NCI-H69 (cell line): Measurements from ENCODE around the gene CNTNAP4.

ENCODE experiments used
- DNase-seq: peaks from one replicate; lab custom pipeline; 2025; lab: John Stamatoyannopoulos, UW

CNTNAP4 gene

GRCh38 chr16:76490036-76490639 is 212.9 kb downstream of the CNTNAP4 start:
- no peak for DNase-seq

GRCh38 chr16:76500006-76500405 is 222.8 kb downstream of the CNTNAP4 start:
- no peak for DNase-seq

- no peak for DNase-seq
These were observed 224.9 kb downstream of the CNTNAP4 start for GRCh38 chr16:76502063-76502462.

- DNase-seq: no peak
These were observed 225.4 kb downstream of the CNTNAP4 start for GRCh38 chr16:76502555-76502954.

- DNase-seq: no peak
These were observed 225.9 kb downstream of the CNTNAP4 start for GRCh38 chr16:76503091-76503490.

- no peak for DNase-seq
These were observed 234.0 kb downstream of the CNTNAP4 start for GRCh38 chr16:76511203-76511602.

GRCh38 chr16:76518781-76519180 is 241.6 kb downstream of the CNTNAP4 start:
- DNase-seq: no peak

- no peak for DNase-seq
These were observed 247.2 kb downstream of the CNTNAP4 start for GRCh38 chr16:76524356-76524755.

GRCh38 chr16:76524769-76525168 is 247.6 kb downstream of the CNTNAP4 start:
- DNase-seq: no peak

- DNase-seq: no peak
These were observed 250.0 kb downstream of the CNTNAP4 start for GRCh38 chr16:76527244-76527643.

GRCh38 chr16:76529120-76529519 is 251.9 kb downstream of the CNTNAP4 start:
- no peak for DNase-seq

GRCh38 chr16:76531236-76531635 is 254.0 kb downstream of the CNTNAP4 start:
- DNase-seq: no peak

- DNase-seq: no peak
These were observed 255.2 kb downstream of the CNTNAP4 start for GRCh38 chr16:76532188-76532973.

- DNase-seq: no peak
These were observed 262.4 kb downstream of the CNTNAP4 start for GRCh38 chr16:76539609-76540008.

- DNase-seq: no peak
These were observed 263.9 kb downstream of the CNTNAP4 start for GRCh38 chr16:76541070-76541469.

- DNase-seq: no peak
These were observed 288.3 kb downstream of the CNTNAP4 start for GRCh38 chr16:76565542-76565941.

GRCh38 chr16:76571755-76572154 is 294.6 kb downstream of the CNTNAP4 start:
- DNase-seq: no peak

GRCh38 chr16:76573281-76573680 is 296.1 kb downstream of the CNTNAP4 start:
- no peak for DNase-seq

GRCh38 chr16:76574651-76575050 is 297.4 kb downstream of the CNTNAP4 start:
- peak; percentile 13 for DNase-seq

- DNase-seq: no peak
These were observed 299.3 kb downstream of the CNTNAP4 start for GRCh38 chr16:76576526-76576925.

GRCh38 chr16:76577003-76577402 is 299.8 kb downstream of the CNTNAP4 start:
- DNase-seq: peak; percentile 13

GRCh38 chr16:76579277-76579922 is 302.2 kb downstream of the CNTNAP4 start:
- no peak for DNase-seq

GRCh38 chr16:76583466-76583865 is 306.3 kb downstream of the CNTNAP4 start:
- DNase-seq: peak; percentile 95
